ENCODE data around the gene FAM3C.
A peak's percentile ranks its signal among the peaks of the same experiment; 100 is the strongest.

FAM3C gene

DNA sequence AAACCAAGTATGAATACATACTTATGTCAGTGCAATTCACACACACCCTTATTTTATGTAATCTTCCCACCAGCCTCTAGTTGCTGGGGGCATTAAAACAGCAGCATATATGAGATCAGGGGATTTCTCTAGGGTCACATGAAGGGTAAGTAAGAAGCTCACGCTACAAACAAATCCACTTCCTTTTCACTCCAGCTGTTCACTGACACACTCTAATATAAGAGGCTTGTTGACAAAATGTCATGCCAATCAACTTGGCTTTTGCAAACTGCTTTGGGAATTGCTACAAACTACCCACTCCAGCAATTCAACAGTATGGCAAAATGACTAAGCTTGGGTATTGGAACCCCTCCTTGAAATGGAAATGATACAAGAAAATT lies 10.3 kb downstream of the FAM3C start:
- Histone ChIP-seq H3K4me1 (ENCODE audit: insufficient read depth, low read length) (no peaks in the 10 kb centered on the region), H3K4me2 (ENCODE audit: insufficient read depth, low read length) (no peak overlapping the region), H3K9ac (ENCODE audit: low read depth, low read length) (no peak overlapping the region), H2AFZ (ENCODE audit: low read depth, low read length) (no peak overlapping the region), H3K79me2 (ENCODE audit: insufficient read depth, low read length) (peaks cover 73% of the 10 kb centered on the region), H3K36me3 (ENCODE audit: insufficient read depth, low read length) (peaks cover 7% of the 10 kb centered on the region; the same call in 1 of the 2 replicates), H3K9me3 (ENCODE audit: insufficient read depth, low read length, severe bottlenecking) (no peaks in the 10 kb centered on the region), H3K27ac (ENCODE audit: low read length) (no peak overlapping the region), H4K20me1 (ENCODE audit: insufficient read depth, low read length) (peaks cover 21% of the 10 kb centered on the region; the same call in 1 of the 2 replicates), H3K4me3 (ENCODE audit: low read depth in 1 of 2, low read length in 2 of 2) (no peak overlapping the region), H3K27me3 (ENCODE audit: insufficient read depth, low read length, poor library complexity) (no peaks in the 10 kb centered on the region)
- TF ChIP-seq EZH2 (IDR thresholded peaks at IDR 0.05; ENCODE audit: borderline replicate concordance, low read depth, low read length, severe bottlenecking), result no peak
- TF ChIP-seq, protein P1, sequence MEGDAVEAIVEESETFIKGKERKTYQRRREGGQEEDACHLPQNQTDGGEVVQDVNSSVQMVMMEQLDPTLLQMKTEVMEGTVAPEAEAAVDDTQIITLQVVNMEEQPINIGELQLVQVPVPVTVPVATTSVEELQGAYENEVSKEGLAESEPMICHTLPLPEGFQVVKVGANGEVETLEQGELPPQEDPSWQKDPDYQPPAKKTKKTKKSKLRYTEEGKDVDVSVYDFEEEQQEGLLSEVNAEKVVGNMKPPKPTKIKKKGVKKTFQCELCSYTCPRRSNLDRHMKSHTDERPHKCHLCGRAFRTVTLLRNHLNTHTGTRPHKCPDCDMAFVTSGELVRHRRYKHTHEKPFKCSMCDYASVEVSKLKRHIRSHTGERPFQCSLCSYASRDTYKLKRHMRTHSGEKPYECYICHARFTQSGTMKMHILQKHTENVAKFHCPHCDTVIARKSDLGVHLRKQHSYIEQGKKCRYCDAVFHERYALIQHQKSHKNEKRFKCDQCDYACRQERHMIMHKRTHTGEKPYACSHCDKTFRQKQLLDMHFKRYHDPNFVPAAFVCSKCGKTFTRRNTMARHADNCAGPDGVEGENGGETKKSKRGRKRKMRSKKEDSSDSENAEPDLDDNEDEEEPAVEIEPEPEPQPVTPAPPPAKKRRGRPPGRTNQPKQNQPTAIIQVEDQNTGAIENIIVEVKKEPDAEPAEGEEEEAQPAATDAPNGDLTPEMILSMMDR (IDR thresholded peaks at IDR 0.05; ENCODE audit: borderline replicate concordance, extremely low read depth, low read length, poor library complexity, severe bottlenecking), result no peak
- ATAC-seq (ENCODE audit: insufficient read depth, low read depth) (peak; percentile 72), DNase-seq (no peak)

DNA sequence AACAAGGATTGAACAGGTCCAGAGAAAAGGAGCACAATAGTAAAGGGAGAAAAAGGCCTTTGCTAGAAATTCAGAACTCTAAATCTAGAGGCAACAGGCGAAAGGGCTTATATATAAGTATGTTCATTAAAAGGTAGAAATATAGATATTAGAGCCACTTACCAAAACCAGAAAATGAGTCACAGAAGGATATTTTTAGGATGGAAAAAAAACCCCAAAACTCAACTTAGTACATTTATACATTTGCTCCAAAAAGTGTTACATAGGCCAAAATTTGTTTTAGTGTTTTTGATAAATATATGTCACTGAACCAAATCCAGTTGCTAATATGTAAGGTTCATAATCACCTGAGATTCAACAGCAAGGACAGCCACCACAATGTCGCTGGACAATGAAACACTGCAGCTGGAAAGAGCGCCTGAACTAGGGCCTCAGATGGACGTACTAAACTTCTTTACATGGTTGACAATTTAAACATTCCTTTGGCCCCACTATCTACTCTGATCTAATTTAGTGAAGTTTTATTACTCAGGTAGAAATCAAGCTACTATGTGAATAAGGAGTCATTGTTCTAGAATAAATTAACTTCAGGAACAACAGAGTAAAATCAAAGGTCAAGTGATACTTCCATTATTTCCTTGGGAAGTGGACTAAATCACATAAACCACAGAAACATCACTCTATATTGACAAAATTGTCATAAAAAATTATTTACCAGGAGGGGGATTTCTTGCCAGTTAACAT lies 10.9 kb downstream of the FAM3C start:
- ATAC-seq (ENCODE audit: insufficient read depth, low read depth), result no peak
- Histone ChIP-seq H3K4me3 (ENCODE audit: low read depth in 1 of 2, low read length in 2 of 2) (no peak overlapping the region), H3K79me2 (ENCODE audit: insufficient read depth, low read length) (peaks cover 69% of the 10 kb centered on the region), H4K20me1 (ENCODE audit: insufficient read depth, low read length) (peaks cover 21% of the 10 kb centered on the region; the same call in 1 of the 2 replicates), H3K27me3 (ENCODE audit: insufficient read depth, low read length, poor library complexity) (no peaks in the 10 kb centered on the region), H3K9me3 (ENCODE audit: insufficient read depth, low read length, severe bottlenecking) (no peaks in the 10 kb centered on the region), H3K4me1 (ENCODE audit: insufficient read depth, low read length) (no peaks in the 10 kb centered on the region), H3K9ac (ENCODE audit: low read depth, low read length) (no peak overlapping the region), H3K27ac (ENCODE audit: low read length) (no peak overlapping the region), H2AFZ (ENCODE audit: low read depth, low read length) (no peak overlapping the region), H3K36me3 (ENCODE audit: insufficient read depth, low read length) (peaks cover 9% of the 10 kb centered on the region; the same call in 1 of the 2 replicates), H3K4me2 (ENCODE audit: insufficient read depth, low read length) (no peak overlapping the region)
- no peak for DNase-seq
- TF ChIP-seq EZH2 (IDR thresholded peaks at IDR 0.05; ENCODE audit: borderline replicate concordance, low read depth, low read length, severe bottlenecking), result no peak
- TF ChIP-seq, protein P1 (IDR thresholded peaks at IDR 0.05; ENCODE audit: borderline replicate concordance, extremely low read depth, low read length, poor library complexity, severe bottlenecking), result no peak

DNA sequence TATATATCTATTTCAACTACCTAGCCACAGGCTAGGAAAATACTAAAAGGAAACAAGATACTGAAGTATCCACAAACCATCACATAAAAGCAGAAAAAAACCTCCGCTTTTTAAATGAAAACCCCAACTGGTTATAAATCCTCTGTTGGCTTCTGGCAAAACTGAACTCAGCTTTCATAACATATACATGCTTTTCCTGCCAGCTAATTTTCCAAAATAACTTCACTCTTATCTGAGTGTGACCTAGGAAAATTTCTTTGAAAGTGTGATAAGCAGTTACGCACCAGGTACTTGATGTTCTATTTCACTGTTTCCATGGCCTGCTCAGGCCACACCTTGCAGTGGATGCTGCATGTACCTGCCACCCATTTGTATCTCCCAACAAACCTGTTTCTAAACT lies 11.8 kb downstream of the FAM3C start:
- no peak for DNase-seq
- ATAC-seq (ENCODE audit: insufficient read depth, low read depth), result no peak
- no peak for TF ChIP-seq EZH2 (IDR thresholded peaks at IDR 0.05; ENCODE audit: borderline replicate concordance, low read depth, low read length, severe bottlenecking)
- TF ChIP-seq, protein P1 (IDR thresholded peaks at IDR 0.05; ENCODE audit: borderline replicate concordance, extremely low read depth, low read length, poor library complexity, severe bottlenecking), result no peak
- H3K36me3 ChIP-seq (ENCODE audit: insufficient read depth, low read length), result peaks cover 13% of the 10 kb centered on the region; the same call in 1 of the 2 replicates
- H3K9ac ChIP-seq (ENCODE audit: low read depth, low read length), result no peak overlapping the region
- no peak overlapping the region for H2AFZ ChIP-seq (ENCODE audit: low read depth, low read length)
- H3K27ac ChIP-seq (ENCODE audit: low read length), result no peak overlapping the region
- no peaks in the 10 kb centered on the region for H3K9me3 ChIP-seq (ENCODE audit: insufficient read depth, low read length, severe bottlenecking)
- no peak overlapping the region for H3K4me3 ChIP-seq (ENCODE audit: low read depth in 1 of 2, low read length in 2 of 2)
- no peak overlapping the region for H3K4me2 ChIP-seq (ENCODE audit: insufficient read depth, low read length)
- no peaks in the 10 kb centered on the region for H3K4me1 ChIP-seq (ENCODE audit: insufficient read depth, low read length)
- H4K20me1 ChIP-seq (ENCODE audit: insufficient read depth, low read length), result peaks cover 16% of the 10 kb centered on the region; the same call in 1 of the 2 replicates
- peaks cover 60% of the 10 kb centered on the region for H3K79me2 ChIP-seq (ENCODE audit: insufficient read depth, low read length)
- no peaks in the 10 kb centered on the region for H3K27me3 ChIP-seq (ENCODE audit: insufficient read depth, low read length, poor library complexity)

Measured in DND-41 (cell line).